Karpas-422 (cell line): ENCODE results near the gene SYT6. TPM values are rescaled to one million over a fixed set of nuclear protein-coding genes. Genes with fewer than 3 reads are reported as not detected.

Experiments
- DNase-seq: peaks from one replicate; pipeline ENCODE4 v3.0.0-alpha.2; 2015
- H2AFZ ChIP-seq: fragments of 200-600 bp; sonication (generic); 2 replicates; pipeline ENCODE4 v1.6.1; 2014; ENCODE audit warnings: antibody characterized with exemption, low read length, mixed read lengths
- H3K27ac ChIP-seq: fragments of 200-600 bp; sonication (generic); 2 replicates; pipeline ENCODE4 v1.5.1; 2014; ENCODE audit warnings: mild to moderate bottlenecking, low read length, moderate library complexity
- H3K27me3 ChIP-seq: fragments of 200-600 bp; sonication (generic); 2 replicates; pipeline ENCODE4 v1.6.1; 2014; ENCODE audit warnings: low read length, mixed read lengths
- H3K36me3 ChIP-seq: fragments of 200-600 bp; sonication (generic); 2 replicates; pipeline ENCODE4 v1.6.1; 2014; ENCODE audit warnings: low read length, mixed read lengths; ENCODE audit not compliant: insufficient read depth
- H3K4me1 ChIP-seq: fragments of 200-600 bp; sonication (generic); 2 replicates; pipeline ENCODE4 v1.6.1; 2014; ENCODE audit warnings: mild to moderate bottlenecking, low read length, mixed read lengths
- H3K4me2 ChIP-seq: fragments of 200-600 bp; sonication (generic); 2 replicates; pipeline ENCODE4 v1.6.1; 2014; ENCODE audit warnings: low read length, low read depth, mild to moderate bottlenecking; ENCODE audit not compliant: poor library complexity, severe bottlenecking
- H3K4me3 ChIP-seq: fragments of 200-600 bp; sonication (generic); 2 replicates; pipeline ENCODE4 v1.5.1; 2014; ENCODE audit warnings: mild to moderate bottlenecking, antibody characterized with exemption, low read length, mixed read lengths
- H3K79me2 ChIP-seq: fragments of 200-600 bp; sonication (generic); 2 replicates; pipeline ENCODE4 v1.6.1; 2014; ENCODE audit warnings: mild to moderate bottlenecking, low read length, mixed read lengths
- H3K9ac ChIP-seq: fragments of 200-600 bp; sonication (generic); 2 replicates; pipeline ENCODE4 v1.6.0; 2014; ENCODE audit warnings: low read length
- H3K9me2 ChIP-seq: fragments of 200-600 bp; sonication (generic), shearing (Covaris generic); replicated peaks from 2 replicates; pipeline ENCODE4 v1.6.0; 2014; ENCODE audit warnings: mild to moderate bottlenecking, low read length, moderate library complexity; ENCODE audit not compliant: insufficient read depth
- H3K9me3 ChIP-seq: fragments of 300-700, 200-600 bp; sonication (generic); 2 replicates; pipeline ENCODE4 v1.6.1; 2014; ENCODE audit warnings: low read length, mixed read lengths
- H4K20me1 ChIP-seq: fragments of 200-600 bp; sonication (generic); 2 replicates; pipeline ENCODE4 v1.6.1; 2014; ENCODE audit warnings: mild to moderate bottlenecking, antibody characterized with exemption, low read length, low read depth; ENCODE audit not compliant: insufficient read depth
- total RNA-seq: library from RNA; depleted of rRNA; stranded (reverse); fragments of >200 nt; shearing (Covaris generic); gene quantifications from 2 replicates; pipeline ENCODE4 v1.2.3, GENCODE V29; 2014; ENCODE audit warnings: low replicate concordance

The SYT6 gene
- total RNA-seq, 1 experiment from 2014 or later = not detected

- Histone ChIP-seq H3K4me3 (no peak overlapping the region), H3K27ac (no peak overlapping the region), H3K36me3 (no peaks in the 10 kb centered on the region), H3K9me2 (no peaks in the 10 kb centered on the region), H4K20me1 (no peaks in the 10 kb centered on the region), H3K9ac (no peak overlapping the region), H3K4me2 (no peak overlapping the region), H3K4me1 (no peaks in the 10 kb centered on the region), H3K79me2 (no peaks in the 10 kb centered on the region), H3K27me3 (no peaks in the 10 kb centered on the region), H2AFZ (no peak overlapping the region), H3K9me3 (no peaks in the 10 kb centered on the region)
- DNase-seq = no peak
Observed at GRCh38 chr1:114100148-114100547, 53.5 kb downstream of the SYT6 start.

- no peak overlapping the region for H3K4me2 ChIP-seq
- H4K20me1 ChIP-seq = no peaks in the 10 kb centered on the region
- no peak overlapping the region for H3K9ac ChIP-seq
Observed at GRCh38 chr1:114099268-114099667, 54.4 kb downstream of the SYT6 start.

GRCh38 chr1:114097109-114097508, 56.6 kb downstream of the SYT6 start:
- Histone ChIP-seq H3K4me2 (no peak overlapping the region), H3K4me1 (no peaks in the 10 kb centered on the region), H3K9me3 (no peaks in the 10 kb centered on the region), H3K9ac (no peak overlapping the region), H2AFZ (no peak overlapping the region), H3K27ac (no peak overlapping the region), H3K36me3 (no peaks in the 10 kb centered on the region), H3K27me3 (no peaks in the 10 kb centered on the region), H3K4me3 (no peak overlapping the region), H3K79me2 (no peaks in the 10 kb centered on the region), H4K20me1 (no peaks in the 10 kb centered on the region), H3K9me2 (no peaks in the 10 kb centered on the region)
- DNase-seq = no peak

More at GRCh38 chr1:114099268-114099667, 54.4 kb downstream of the SYT6 start:
- no peaks in the 10 kb centered on the region for H3K79me2 ChIP-seq
- no peak overlapping the region for H3K27ac ChIP-seq
- DNase-seq = no peak
- no peaks in the 10 kb centered on the region for H3K36me3 ChIP-seq
- no peaks in the 10 kb centered on the region for H3K27me3 ChIP-seq
- no peaks in the 10 kb centered on the region for H3K9me3 ChIP-seq
- no peak overlapping the region for H3K4me3 ChIP-seq
- no peak overlapping the region for H2AFZ ChIP-seq
- H3K9me2 ChIP-seq = no peaks in the 10 kb centered on the region
- no peaks in the 10 kb centered on the region for H3K4me1 ChIP-seq

GRCh38 chr1:114094675-114095074, 59.0 kb downstream of the SYT6 start:
- no peaks in the 10 kb centered on the region for H3K27me3 ChIP-seq
- H2AFZ ChIP-seq = no peak overlapping the region
- no peaks in the 10 kb centered on the region for H4K20me1 ChIP-seq
- H3K36me3 ChIP-seq = no peaks in the 10 kb centered on the region
- H3K9ac ChIP-seq = no peak overlapping the region
- no peak overlapping the region for H3K4me2 ChIP-seq
- no peaks in the 10 kb centered on the region for H3K4me1 ChIP-seq
- H3K27ac ChIP-seq = no peak overlapping the region
- no peaks in the 10 kb centered on the region for H3K9me2 ChIP-seq
- H3K79me2 ChIP-seq = no peaks in the 10 kb centered on the region
- DNase-seq = no peak
- H3K4me3 ChIP-seq = no peak overlapping the region
- no peaks in the 10 kb centered on the region for H3K9me3 ChIP-seq

- no peak for DNase-seq
- H3K9me2 ChIP-seq = no peaks in the 10 kb centered on the region
- no peak overlapping the region for H3K4me2 ChIP-seq
- H3K79me2 ChIP-seq = no peaks in the 10 kb centered on the region
- no peaks in the 10 kb centered on the region for H3K9me3 ChIP-seq
- H2AFZ ChIP-seq = no peak overlapping the region
- no peak overlapping the region for H3K27ac ChIP-seq
- H3K4me1 ChIP-seq = no peaks in the 10 kb centered on the region
- H3K4me3 ChIP-seq = no peak overlapping the region
- H3K27me3 ChIP-seq = no peaks in the 10 kb centered on the region
- H4K20me1 ChIP-seq = no peaks in the 10 kb centered on the region
- H3K9ac ChIP-seq = no peak overlapping the region
- H3K36me3 ChIP-seq = no peaks in the 10 kb centered on the region
Observed at GRCh38 chr1:114094363-114094634, 59.4 kb downstream of the SYT6 start.

GRCh38 chr1:114093624-114094362, 59.9 kb downstream of the SYT6 start:
- no peak overlapping the region for H2AFZ ChIP-seq
- no peak overlapping the region for H3K4me3 ChIP-seq
- no peak overlapping the region for H3K27ac ChIP-seq
- no peaks in the 10 kb centered on the region for H3K4me1 ChIP-seq
- DNase-seq = peak; percentile 56
- H3K36me3 ChIP-seq = no peaks in the 10 kb centered on the region
- no peaks in the 10 kb centered on the region for H4K20me1 ChIP-seq
- H3K9ac ChIP-seq = no peak overlapping the region
- no peaks in the 10 kb centered on the region for H3K9me2 ChIP-seq
- no peak overlapping the region for H3K4me2 ChIP-seq
- no peaks in the 10 kb centered on the region for H3K79me2 ChIP-seq
- H3K9me3 ChIP-seq = no peaks in the 10 kb centered on the region
- no peaks in the 10 kb centered on the region for H3K27me3 ChIP-seq

GRCh38 chr1:114092186-114093062, 61.2 kb downstream of the SYT6 start:
- Histone ChIP-seq H3K4me2 (no peak overlapping the region), H3K27me3 (no peaks in the 10 kb centered on the region), H3K9me2 (no peaks in the 10 kb centered on the region), H3K36me3 (no peaks in the 10 kb centered on the region), H2AFZ (no peak overlapping the region), H3K9ac (no peak overlapping the region), H3K79me2 (no peaks in the 10 kb centered on the region), H3K4me3 (no peak overlapping the region), H3K9me3 (no peaks in the 10 kb centered on the region), H3K27ac (no peak overlapping the region), H3K4me1 (no peaks in the 10 kb centered on the region), H4K20me1 (no peaks in the 10 kb centered on the region)
- no peak for DNase-seq

- Histone ChIP-seq H3K9me2 (no peaks in the 10 kb centered on the region), H3K27me3 (no peaks in the 10 kb centered on the region), H4K20me1 (no peaks in the 10 kb centered on the region), H3K27ac (no peak overlapping the region), H3K4me3 (no peak overlapping the region), H3K9ac (no peak overlapping the region), H3K9me3 (no peaks in the 10 kb centered on the region), H2AFZ (no peak overlapping the region), H3K36me3 (no peaks in the 10 kb centered on the region), H3K4me1 (no peaks in the 10 kb centered on the region), H3K79me2 (no peaks in the 10 kb centered on the region), H3K4me2 (no peak overlapping the region)
- no peak for DNase-seq
Observed at GRCh38 chr1:114091711-114092110, 62.0 kb downstream of the SYT6 start.
